ENCODE data around the gene PCGF2.

The PCGF2 gene

GRCh38 chr17:38751144-38751807 lies 3.1 kb upstream of the PCGF2 start:
- peak; percentile 27 for DNase-seq (ENCODE audit: low read depth)

DNA sequence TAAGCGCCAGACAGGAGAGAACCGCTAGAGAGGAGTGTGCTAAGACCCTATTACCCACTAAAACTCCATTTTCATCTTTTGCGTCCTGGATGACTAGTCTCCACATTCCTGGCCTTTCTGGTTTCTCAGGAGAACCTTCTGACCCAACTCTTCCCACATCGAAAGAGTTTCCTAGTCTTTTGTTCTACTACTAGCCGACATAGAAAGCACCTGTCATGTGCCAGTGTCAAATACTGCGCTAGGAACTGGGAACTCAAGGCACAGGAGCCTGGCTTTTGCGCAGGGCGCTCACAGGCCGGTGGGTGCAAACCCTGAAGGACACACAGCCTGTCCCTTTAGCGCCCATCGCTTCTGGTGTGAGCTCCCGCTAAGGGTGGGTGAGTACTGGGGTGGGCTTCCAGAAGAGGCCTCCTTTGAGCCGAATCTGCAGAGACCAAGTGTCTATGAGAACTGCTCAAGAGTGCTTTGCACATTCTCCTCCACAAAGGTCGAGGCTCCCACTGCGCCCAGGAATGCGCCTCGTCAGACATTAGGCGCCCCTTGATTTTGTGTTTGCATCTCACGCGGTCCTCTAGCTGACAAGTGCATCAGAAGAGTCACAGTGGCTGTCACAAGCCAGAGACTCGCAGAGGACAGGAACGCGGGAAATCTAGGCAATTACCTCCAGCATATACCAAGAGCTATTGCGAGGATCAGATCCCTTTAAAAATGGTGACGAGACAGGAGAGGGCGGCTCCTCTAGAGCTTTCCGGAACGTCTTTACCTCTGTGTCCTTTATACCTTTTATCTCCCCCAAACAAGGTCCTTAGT lies 2.4 kb upstream of the PCGF2 start:
- DNase-seq (ENCODE audit: low read depth) = no peak

GRCh38 chr17:38750044-38750311 lies 1.8 kb upstream of the PCGF2 start:
- DNase-seq (ENCODE audit: low read depth) = no peak

DNA sequence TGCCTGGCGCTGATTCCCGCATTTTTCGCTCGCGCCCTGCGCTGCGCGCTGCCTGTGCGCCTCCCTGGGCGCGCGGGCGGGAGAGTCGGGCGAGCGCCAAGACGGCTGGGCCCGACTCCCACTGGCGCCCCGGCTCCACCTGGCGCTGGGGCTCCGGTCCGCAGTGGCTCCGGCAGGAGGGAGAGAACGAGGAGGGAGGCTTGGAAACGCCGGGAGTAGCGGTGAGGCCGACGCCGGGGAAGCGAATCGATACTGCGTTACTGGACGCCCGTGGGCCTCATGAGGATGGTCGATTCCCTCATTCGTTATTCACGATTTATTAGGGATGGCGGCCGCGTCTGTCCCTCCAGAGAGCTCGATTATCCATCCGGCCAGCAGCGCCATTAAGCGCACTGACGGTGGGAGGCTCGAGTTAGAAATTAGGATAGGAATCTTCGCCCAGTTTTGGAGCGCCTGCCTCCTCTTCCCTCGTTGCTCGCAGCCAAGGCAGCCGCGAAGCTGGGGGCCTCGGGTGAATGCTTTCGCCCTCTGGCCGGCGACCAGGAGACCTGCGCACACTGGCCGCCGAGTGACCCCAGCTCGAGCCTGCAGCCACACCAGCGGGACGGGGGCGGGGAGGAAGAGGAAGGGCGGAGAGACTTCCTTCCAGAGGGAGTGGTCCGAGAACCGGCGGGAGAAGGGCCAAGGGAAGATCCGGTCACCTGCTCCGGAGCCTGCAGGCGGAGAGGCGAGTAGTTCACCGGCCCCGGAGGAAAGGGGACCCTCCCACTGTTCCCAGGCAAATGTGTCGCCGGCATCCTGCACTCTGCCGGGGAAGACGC lies 1.3 kb upstream of the PCGF2 start:
- DNase-seq (ENCODE audit: low read depth) = peak; percentile 63

DNA sequence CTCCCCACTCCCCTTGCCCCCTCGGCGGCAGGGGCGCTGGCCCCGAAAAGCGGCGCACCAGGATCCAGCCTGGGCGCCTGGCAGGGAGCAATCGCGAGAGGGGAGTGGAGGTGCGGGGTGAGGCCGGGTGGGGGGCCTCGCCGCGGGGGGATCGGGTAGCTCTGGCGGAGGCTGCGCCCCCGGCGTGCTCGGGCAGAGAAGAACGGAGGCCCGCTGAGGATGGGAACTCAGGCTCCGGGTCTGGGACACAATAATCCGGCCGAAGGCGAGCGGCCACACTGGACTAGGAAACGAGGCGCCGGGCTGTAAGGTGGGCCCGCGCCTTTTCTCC lies 721 bp upstream of the PCGF2 start:
- DNase-seq (ENCODE audit: low read depth) = no peak

DNA sequence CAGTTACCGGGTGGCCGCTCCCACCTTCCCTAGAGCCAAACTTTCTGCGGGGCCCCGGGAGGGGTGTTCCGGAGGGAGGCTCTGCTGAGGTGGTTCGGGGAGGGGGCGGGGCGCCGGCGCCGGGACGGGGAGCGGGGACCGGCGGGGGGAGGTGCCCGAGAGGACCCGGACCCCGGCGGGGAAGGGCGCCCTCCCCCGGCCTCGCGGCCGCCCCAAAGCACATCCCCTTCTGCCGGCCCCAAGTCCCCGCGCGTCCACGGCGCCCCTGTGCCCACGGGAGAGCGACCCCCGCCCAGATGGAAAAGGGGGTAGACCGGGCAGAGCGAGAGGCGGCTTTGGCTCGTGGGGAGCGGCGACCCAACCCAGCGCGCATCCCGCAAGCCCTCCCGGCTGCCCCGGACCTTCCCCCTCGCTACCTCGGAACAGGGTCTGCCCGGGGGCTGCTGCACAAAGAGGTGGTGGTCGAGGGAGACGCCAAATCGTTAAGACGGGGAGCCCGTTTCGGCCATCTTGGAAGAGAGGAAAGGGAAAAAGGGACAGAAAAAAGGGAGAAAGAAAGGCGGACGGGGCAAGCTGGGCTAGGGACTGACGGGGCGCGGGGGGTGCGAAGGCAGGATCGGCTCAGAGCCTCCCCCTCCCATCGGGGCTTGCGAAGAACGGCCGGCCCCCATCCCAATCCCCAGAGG lies 530 bp downstream of the PCGF2 start:
- DNase-seq (ENCODE audit: low read depth) = no peak

DNA sequence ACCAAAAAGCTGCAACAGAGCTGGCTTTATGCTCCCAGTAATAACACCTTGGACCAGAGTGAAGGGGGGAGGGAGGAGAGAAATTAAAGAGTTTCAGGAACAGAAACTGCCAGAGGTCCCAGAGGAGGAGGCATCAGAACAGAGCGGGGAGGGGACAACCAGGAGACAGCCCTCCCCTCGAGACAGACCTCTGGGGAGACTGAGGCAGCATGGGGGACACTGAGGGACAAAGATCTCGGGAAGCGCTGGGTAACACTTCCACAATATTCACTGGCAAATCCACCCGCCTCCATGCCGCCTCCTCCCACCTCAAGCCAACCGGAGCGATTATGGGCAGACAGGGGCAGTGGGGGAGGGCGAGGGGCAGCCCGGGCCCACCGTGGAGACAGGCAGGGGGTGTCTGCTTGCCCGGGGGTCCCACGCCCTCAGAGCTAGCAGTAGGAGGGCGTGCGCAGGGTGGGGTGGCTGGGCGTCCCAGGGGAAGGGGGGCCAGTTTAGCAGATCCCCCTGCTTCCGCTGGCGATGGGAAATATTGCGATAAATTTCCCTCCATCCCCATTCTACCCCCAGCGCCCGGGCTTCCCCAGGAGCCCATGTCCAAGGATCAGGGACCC lies 1.2 kb downstream of the PCGF2 start:
- no peak for DNase-seq (ENCODE audit: low read depth)

DNA sequence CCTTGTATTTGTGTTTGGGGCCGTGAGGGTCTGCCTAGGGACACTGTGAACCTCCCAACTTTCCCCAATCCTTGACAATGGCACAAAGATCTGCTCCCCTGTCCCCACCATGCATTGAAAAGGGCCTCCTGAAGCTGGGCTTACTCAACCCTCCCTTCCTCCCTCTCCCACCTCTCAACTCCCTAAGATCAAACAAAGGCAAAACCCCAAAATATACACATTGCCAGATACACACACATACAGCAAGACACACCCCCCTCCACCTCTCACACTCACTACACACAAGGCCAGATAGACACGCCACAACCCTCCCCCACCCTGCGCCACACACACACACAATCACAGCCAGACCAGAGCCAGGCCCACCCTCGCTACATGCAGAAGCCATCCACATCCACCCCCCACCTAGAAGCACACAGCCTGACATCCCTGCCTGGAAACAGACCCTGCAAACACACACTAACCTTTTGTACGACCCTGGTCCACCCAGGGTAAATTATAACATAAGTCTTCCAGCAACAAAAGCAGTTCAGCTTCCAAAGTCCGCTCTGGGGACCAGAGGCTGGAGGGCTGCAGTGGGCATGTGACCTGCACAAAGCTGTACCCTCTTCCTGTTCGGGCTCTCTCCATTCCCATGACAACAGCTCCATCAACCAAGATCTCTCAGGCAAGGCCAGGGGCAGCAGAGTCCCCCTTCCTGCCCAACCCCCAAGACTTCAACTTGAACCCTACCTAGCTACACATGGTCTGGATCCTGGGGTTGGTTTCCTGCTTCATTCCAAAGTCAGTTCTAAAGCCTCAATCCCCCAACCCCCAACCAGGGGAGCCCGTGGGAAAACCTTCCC lies 1.9 kb downstream of the PCGF2 start:
- no peak for DNase-seq (ENCODE audit: low read depth)

- no peak for DNase-seq (ENCODE audit: low read depth)
Measured at GRCh38 chr17:38745545-38745944, 2.6 kb downstream of the PCGF2 start.

DNA sequence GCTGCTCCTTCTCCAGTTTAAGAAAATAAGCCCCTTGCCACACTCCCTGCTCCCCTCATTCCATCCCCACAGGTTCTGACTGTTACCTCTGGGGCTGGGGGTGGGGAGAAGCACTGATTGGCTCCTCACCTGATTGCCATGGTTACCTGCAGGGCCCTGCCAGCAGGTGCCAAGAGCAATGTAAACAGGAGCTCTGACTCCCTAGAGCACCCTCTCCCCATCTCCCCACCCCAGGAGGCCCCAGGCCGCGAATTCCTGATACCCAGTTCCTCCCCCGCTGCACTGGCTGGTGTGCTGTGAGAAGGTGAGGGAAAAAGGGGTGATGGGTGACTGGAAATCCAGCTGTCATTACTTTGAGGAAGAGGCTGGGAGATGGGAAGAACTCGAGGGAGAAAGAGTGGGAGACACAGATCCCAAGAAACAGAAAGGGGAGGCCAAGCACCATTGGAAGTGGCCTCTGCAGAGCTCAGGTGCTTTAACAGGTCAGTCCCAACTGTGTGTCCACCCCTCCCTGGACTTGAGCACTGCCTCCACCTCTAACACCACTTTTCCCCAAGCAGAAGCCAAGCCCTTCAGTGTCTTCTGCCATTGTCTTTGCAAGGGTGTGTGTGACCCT lies 4.5 kb downstream of the PCGF2 start:
- DNase-seq (ENCODE audit: low read depth) = no peak

GRCh38 chr17:38742411-38743308 lies 5.5 kb downstream of the PCGF2 start:
- peak; percentile 81 for DNase-seq (ENCODE audit: low read depth)

DNA sequence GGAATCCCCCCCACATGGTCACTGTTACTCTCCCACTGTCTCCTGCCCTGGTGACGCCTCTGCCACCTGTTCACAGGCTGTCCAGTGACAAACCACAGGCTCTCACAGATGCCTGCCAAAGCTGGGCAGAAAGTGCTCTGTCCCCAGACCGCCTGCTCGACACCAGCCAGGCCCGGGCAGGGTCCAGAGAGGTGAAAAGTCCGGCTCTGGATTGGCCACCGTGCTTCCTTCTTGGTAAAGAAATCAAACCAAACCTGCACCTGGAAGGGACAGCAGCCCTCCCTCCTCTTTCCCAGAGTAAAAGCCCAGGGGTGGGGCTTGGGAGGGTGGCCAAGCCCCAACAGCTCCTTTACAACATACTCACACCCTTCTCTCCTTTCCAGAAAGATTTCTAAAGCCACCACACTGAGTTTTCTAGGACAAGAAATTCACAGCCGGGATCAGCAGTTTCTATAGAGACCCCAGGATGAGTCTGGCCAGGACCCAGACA lies 6.2 kb downstream of the PCGF2 start:
- no peak for DNase-seq (ENCODE audit: low read depth)

DNA sequence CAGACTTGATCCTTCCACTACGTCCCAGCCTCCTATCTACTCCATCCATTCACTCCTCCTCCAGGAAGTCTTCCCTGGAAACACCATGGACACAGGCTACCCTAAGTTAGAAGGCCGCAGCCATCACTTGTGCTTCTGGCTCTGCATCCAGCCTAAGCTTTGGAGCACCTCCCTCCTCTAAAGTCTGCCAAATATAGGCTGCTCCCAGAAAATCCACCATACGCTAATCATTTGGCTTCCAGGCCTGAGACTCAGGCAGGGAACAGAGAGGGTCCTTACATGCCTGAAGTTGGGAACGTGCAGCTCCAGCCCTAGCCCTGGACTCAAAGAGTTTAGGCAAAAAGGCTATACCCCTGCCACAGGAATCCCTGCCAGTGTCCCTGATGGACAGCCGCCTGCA lies 6.7 kb downstream of the PCGF2 start:
- DNase-seq (ENCODE audit: low read depth) = no peak

- no peak for DNase-seq (ENCODE audit: low read depth)
Measured at GRCh38 chr17:38740806-38741205, 7.3 kb downstream of the PCGF2 start.

DNA sequence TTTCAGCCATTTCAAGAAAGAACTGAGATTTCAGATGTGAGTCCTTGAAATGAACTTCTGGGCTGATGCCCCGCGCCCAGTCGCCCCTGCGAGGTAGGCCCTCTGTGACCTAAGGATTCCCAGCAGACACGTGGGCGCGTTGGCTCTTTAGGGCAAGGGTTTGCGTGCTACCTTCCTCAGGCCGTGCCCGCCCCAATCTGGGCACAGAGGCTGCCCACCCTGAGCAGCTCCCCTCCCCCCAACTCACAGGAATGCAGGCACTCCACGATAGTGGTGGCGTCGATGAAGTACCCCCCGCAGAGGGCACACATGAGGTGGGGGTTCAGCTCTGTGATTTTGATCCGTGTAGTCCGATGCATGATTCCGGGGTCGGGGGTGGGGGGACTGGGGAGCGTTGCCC lies 8.1 kb downstream of the PCGF2 start:
- no peak for DNase-seq (ENCODE audit: low read depth)

DNA sequence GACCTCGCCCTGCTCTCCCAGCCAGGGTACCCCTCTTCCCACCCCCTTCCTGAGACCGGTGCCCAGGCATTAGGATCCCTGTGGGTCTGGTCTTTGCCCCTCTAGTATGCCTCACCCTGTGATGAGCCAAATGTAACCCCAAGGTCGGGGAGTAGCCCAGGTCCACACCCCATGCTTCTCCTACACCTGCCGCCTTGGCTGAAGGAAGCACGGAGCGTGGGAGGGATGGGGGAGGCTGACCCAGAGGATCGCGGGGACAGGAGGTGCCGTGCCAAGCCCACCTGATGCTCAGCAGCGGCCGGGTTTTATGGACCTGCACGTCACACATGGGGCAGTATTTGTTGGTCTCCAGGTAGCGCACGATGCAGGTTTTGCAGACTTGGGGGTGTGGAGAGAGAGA lies 8.8 kb downstream of the PCGF2 start:
- no peak for DNase-seq (ENCODE audit: low read depth)

DNA sequence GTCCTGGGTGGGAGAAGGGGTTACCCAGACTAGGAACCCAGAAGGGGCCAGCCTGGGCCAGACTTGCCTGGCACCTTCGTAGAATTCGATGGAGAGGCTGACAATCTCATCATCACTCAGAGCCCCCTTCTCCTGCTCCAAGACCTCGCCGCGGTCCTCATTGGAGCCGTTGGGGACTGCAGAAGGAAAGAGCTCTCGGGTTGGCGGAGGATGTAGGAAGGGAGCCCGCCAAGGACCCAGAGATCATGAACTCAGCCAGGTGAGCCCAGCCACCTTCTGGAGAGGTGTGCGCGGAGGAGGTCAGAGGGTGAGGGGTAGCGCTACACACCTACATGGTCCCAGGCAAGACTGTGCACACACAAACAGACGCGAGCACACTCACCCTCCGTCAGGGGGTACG lies 9.4 kb downstream of the PCGF2 start:
- no peak for DNase-seq (ENCODE audit: low read depth)

DNA sequence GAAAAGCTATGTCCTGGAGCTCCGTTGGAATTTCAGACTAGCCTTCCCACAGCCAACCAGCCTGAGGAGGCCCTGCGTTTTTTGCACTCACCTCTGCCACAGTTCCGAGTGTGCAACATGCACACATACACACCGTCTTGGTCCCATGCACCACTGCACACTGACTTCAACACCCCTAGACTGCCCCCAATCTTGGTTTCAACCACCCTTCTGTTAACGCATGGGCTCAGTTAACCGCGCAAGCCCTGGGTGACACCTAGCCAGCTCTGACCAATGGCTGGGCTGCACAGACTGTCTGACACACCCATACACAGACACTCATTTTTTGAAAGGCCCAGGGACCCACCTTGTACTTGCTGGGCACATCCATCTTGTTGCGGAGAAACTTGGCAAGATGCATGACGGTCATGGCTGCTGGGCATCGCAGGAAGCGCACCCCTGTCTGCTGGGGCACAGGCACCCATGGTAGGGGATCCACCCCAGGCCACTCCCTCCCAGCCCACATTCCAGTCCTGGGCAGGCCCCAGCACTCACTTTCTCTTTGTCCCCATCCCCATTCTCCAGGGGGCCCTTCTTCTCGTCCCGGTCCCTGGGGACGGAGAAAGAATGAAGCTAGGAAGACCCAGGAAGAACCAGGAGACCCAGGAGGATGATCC lies 10.0 kb downstream of the PCGF2 start:
- no peak for DNase-seq (ENCODE audit: low read depth)

Measured in amniotic epithelial cell (primary cell).